ENCODE measurements around the gene CTNS.
A peak's percentile ranks its signal among the peaks of the same experiment; 100 is the strongest.

Gene CTNS

DNA sequence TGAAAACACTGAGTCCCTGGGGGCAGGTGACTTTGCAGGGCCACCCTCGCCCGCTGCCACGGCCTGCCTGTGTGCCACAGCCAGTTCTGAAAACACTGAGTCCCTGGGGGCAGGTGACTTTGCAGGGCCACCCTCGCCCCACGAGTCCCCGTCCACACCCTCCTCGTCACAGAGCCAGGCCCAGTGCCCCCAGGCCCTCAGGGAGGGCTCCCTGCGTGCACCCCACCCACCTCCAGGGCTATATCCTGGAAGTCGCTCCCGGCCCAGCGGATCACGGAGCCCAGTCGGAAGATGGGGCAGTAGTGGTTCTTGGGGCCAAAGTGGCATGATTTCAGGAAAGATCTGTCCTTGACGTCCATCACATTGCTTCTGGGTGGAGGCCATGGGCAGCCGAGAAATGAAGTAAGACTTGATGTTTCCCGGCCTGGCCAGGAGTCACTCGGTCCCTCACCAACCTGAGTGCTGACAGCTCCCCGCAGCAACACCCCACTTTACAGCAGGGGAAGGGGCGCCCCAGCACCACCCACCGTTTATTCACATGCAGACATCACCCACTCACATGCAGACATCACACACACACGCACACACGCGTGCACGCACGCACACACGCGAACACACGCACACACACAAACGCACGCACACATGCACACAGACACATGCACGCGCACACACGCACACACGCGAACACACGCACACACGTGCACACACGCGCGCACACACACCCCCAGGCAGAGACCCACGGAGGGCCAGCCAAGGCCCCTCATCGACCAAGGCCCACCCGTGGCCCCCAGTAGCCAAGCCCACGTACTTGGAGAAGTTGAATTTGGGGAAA lies 52.9 kb downstream of the CTNS start:
- H3K9me3 ChIP-seq (ENCODE audit: control insufficient read depth, insufficient read depth, low read depth, low read length), result no peaks in the 10 kb centered on the region
- no peak overlapping the region for H3K9ac ChIP-seq (ENCODE audit: low read length)
- H3K4me1 ChIP-seq (ENCODE audit: control insufficient read depth, insufficient read depth, low read length), result peaks cover 10% of the 10 kb centered on the region; the same call in 1 of the 2 replicates
- H3K27ac ChIP-seq (ENCODE audit: low read depth, low read length), result no peak overlapping the region
- no peak overlapping the region for H3K4me3 ChIP-seq (ENCODE audit: low read depth, low read length)
- peaks cover 12% of the 10 kb centered on the region; the same call in 1 of the 2 replicates for H3K27me3 ChIP-seq (ENCODE audit: control insufficient read depth, insufficient read depth, low read length)
- no peaks in the 10 kb centered on the region for H3K36me3 ChIP-seq (ENCODE audit: control insufficient read depth, insufficient read depth, low read length)

DNA sequence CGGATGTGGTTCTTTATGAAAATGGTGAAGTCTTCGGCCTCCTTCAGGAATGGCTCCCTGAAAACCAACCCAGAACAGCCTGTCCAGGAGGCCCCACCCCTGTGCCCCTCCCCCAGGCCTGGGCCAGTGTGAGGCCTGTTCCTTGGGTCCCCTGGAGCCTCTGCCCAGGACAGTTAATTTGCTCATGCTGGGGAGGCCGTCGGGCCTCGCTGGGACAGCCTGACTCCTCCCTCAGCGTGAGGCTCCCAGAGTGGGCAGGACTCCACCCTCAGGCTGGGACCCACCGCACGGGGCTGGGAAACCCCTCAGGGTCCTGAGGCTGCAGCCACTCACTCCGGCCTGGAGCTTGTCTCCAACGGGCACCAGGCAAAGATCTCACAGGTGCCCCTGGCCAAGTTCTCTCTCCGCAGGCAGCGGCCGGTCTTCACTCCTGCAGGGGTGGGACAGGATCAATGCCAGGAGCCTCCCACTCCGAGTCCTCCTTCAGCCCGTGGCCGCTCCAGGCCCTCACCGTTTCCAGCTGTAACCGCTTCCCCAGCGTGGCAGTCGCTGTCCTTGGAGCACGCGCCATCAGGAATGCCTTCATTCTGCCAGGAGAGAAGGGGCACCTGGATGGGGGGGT lies 53.6 kb downstream of the CTNS start:
- Histone ChIP-seq H3K9ac (ENCODE audit: low read length) (no peak overlapping the region), H3K9me3 (ENCODE audit: control insufficient read depth, insufficient read depth, low read depth, low read length) (no peaks in the 10 kb centered on the region), H3K4me3 (ENCODE audit: low read depth, low read length) (no peak overlapping the region), H3K27ac (ENCODE audit: low read depth, low read length) (no peak overlapping the region), H3K36me3 (ENCODE audit: control insufficient read depth, insufficient read depth, low read length) (no peaks in the 10 kb centered on the region), H3K4me1 (ENCODE audit: control insufficient read depth, insufficient read depth, low read length) (peaks cover 16% of the 10 kb centered on the region), H3K27me3 (ENCODE audit: control insufficient read depth, insufficient read depth, low read length) (peaks cover 17% of the 10 kb centered on the region)

DNA sequence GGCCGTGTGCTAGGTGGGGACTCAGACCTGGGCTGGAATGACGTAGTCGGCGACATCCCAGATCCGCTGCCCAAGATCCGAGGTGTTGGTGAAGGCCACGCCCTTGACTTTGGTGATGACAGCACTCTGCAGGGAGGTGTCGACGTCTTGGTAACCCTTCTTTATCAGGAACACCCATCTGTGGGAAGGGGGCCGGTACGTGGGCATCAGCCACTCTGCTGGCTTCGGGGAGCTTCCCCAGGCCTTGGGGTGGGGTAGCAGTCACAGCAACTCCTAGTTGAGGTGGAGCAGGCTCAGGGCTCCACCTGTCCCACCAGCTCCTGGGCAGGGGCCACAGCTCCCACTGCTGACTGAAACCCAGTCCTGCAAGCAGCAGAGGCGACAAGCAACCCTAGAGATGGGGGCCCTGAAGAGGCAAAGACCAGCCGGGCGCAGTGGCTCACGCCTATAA lies 55.1 kb downstream of the CTNS start:
- Histone ChIP-seq H3K4me1 (ENCODE audit: control insufficient read depth, insufficient read depth, low read length) (peaks cover 20% of the 10 kb centered on the region), H3K4me3 (ENCODE audit: low read depth, low read length) (no peak overlapping the region)

DNA sequence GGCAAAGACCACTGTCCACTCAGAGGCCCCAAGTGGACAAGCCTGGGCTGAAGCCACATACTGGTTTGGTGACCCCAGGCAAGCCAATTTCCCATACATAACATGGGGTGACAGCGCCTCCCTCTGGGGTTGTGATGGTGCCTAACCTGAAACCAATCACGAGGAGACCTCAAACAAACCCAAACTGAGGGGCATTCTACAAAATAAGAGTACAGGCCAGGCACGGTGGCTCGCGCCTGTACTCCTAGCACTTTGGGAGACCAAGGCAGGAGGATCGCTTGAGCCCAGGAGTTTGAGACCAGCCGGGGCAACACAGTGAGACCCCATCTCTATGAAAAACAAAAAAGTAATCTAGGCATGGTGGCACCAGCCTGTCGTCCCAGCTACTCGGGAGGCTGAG lies 55.8 kb downstream of the CTNS start:
- no peak overlapping the region for H3K27ac ChIP-seq (ENCODE audit: low read depth, low read length)

More for the DNA sequence above, 55.1 kb downstream of the CTNS start:
- Histone ChIP-seq H3K27me3 (ENCODE audit: control insufficient read depth, insufficient read depth, low read length) (peaks cover 30% of the 10 kb centered on the region), H3K9ac (ENCODE audit: low read length) (no peak overlapping the region), H3K9me3 (ENCODE audit: control insufficient read depth, insufficient read depth, low read depth, low read length) (no peaks in the 10 kb centered on the region), H3K36me3 (ENCODE audit: control insufficient read depth, insufficient read depth, low read length) (no peaks in the 10 kb centered on the region), H3K27ac (ENCODE audit: low read depth, low read length) (no peak overlapping the region)

DNA sequence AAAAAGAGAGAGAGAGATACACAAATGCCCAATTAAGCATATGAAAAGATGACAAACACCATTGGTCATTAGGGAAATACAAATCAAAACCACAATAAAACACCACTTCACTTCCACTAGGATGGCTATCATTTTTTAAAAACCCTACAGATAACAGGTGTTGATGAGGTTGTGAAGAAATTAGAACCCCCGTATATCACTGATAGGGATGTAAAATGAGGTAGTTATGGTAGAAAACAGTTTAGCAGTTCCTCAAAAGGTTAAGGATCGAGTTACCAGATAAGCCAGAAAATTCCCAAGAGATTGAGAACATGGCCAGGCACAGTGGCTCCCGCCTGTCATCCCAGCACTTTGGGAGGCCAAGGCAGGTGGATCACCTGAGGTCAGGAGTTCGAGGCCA lies 56.6 kb downstream of the CTNS start:
- Histone ChIP-seq H3K4me1 (ENCODE audit: control insufficient read depth, insufficient read depth, low read length) (peaks cover 17% of the 10 kb centered on the region), H3K36me3 (ENCODE audit: control insufficient read depth, insufficient read depth, low read length) (no peaks in the 10 kb centered on the region), H3K4me3 (ENCODE audit: low read depth, low read length) (no peak overlapping the region), H3K9ac (ENCODE audit: low read length) (no peak overlapping the region), H3K27ac (ENCODE audit: low read depth, low read length) (no peak overlapping the region), H3K27me3 (ENCODE audit: control insufficient read depth, insufficient read depth, low read length) (peaks cover 45% of the 10 kb centered on the region), H3K9me3 (ENCODE audit: control insufficient read depth, insufficient read depth, low read depth, low read length) (no peaks in the 10 kb centered on the region)

More for the DNA sequence above, 55.8 kb downstream of the CTNS start:
- Histone ChIP-seq H3K4me3 (ENCODE audit: low read depth, low read length) (no peak overlapping the region), H3K4me1 (ENCODE audit: control insufficient read depth, insufficient read depth, low read length) (peaks cover 20% of the 10 kb centered on the region), H3K36me3 (ENCODE audit: control insufficient read depth, insufficient read depth, low read length) (no peaks in the 10 kb centered on the region), H3K27me3 (ENCODE audit: control insufficient read depth, insufficient read depth, low read length) (peaks cover 37% of the 10 kb centered on the region), H3K9ac (ENCODE audit: low read length) (no peak overlapping the region), H3K9me3 (ENCODE audit: control insufficient read depth, insufficient read depth, low read depth, low read length) (no peaks in the 10 kb centered on the region)

DNA sequence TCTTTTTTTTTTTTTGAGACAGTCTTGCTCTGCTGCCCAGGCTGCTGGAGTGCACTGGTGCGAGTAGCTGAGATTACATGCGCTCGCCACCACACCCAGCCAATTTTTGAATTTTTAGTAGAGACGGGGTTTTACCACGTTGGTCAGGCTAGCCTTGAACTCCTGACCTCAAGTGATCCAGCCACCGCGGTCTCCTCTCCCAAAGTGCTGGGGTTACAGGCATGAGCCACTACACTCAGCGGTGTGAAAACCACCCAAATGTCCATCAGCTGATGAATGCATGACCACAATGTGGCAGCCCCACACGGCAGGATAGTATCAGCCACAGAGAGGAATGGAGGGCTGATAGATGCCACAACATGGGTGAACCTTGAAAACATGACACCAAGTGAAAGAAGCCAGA lies 57.3 kb downstream of the CTNS start:
- H3K9ac ChIP-seq (ENCODE audit: low read length), result no peak overlapping the region
- H3K4me3 ChIP-seq (ENCODE audit: low read depth, low read length), result no peak overlapping the region
- H3K27me3 ChIP-seq (ENCODE audit: control insufficient read depth, insufficient read depth, low read length), result peaks cover 50% of the 10 kb centered on the region
- H3K36me3 ChIP-seq (ENCODE audit: control insufficient read depth, insufficient read depth, low read length), result no peaks in the 10 kb centered on the region
- H3K27ac ChIP-seq (ENCODE audit: low read depth, low read length), result no peak overlapping the region
- no peaks in the 10 kb centered on the region; the same call in 1 of the 2 replicates for H3K9me3 ChIP-seq (ENCODE audit: control insufficient read depth, insufficient read depth, low read depth, low read length)
- H3K4me1 ChIP-seq (ENCODE audit: control insufficient read depth, insufficient read depth, low read length), result peaks cover 14% of the 10 kb centered on the region

DNA sequence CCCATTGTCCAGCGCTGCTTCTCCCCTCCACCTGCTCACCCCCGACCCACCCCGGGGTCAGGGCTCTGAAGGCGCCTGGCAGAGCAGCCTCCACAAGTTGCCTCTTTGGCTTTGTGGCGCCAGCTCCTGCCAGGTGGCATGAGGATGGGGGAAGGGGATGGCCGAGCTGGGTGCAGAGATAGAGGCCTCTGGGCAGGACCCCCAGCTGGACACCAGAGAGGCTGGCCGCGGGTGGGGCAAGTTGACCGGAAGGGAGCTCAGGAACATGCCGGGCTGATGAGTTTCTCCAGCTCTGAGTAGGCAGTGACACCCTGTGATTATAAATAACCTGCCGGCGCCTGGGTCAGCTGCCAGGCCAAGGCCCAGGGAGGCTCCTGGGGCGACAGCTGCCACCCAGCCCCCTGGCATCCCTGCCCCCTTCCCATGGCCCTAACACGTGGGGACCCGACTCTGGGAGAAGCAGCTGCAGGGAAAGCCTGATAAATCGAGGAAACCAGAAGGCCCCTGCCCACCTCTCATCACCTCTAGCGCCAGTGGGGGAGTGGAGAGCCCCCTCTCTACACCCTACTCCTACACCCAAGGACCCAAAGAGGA lies 58.7 kb downstream of the CTNS start:
- Histone ChIP-seq H3K4me1 (ENCODE audit: control insufficient read depth, insufficient read depth, low read length) (peaks cover 10% of the 10 kb centered on the region), H3K4me3 (ENCODE audit: low read depth, low read length) (peak overlapping the region; percentile 75), H3K36me3 (ENCODE audit: control insufficient read depth, insufficient read depth, low read length) (no peaks in the 10 kb centered on the region), H3K27me3 (ENCODE audit: control insufficient read depth, insufficient read depth, low read length) (peaks cover 50% of the 10 kb centered on the region), H3K27ac (ENCODE audit: low read depth, low read length) (no peak overlapping the region), H3K9ac (ENCODE audit: low read length) (no peak overlapping the region), H3K9me3 (ENCODE audit: control insufficient read depth, insufficient read depth, low read depth, low read length) (no peaks in the 10 kb centered on the region; the same call in 1 of the 2 replicates)

DNA sequence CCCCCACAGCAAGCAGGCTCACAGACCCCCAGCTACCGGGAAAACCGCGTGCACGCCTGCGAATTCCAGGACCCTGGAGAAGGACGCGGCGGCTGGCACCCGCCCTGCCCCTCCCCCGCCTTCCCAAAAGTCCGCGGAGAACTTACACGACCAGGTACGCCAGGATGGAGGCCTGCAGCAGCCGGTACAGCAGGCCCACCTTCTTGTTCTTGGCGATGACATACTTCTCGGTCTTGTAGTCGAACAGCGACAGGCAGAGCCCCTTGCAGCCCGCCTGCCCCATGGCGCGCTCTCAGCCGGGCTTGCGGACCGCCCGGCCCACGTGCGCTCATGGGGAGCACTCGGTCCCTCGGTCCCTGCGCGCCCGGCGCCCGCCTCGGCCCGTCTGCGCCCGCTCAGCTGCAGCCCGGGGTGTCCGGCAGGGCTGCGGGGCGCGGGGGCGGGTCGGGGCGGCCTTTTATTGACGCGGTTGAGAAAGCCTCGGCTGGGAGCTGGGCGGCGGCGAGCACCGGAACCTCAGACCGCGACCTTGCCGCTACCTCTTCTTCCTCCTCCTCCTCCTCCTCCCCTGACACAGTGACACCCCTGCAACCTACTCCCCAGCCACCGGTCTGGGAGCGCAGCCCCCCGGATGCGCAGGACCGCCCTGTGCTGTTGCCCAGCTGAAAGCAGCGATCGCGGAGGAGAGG lies 59.3 kb downstream of the CTNS start, which contains the start of gene P2RX5:
P2RX5 (minus strand) TSS at position 433 of the 689 bp plus-strand sequence; CDS start at position 283, 150 bp downstream.
- peak within 1 kb of the TSS; percentile 75 for H3K4me3 ChIP-seq (ENCODE audit: low read depth, low read length)
- H3K9ac ChIP-seq (ENCODE audit: low read length), result no peak within 1 kb of the TSS
- peaks cover 10% of the 10 kb centered on the region for H3K4me1 ChIP-seq (ENCODE audit: control insufficient read depth, insufficient read depth, low read length)
- H3K27ac ChIP-seq (ENCODE audit: low read depth, low read length), result no peak within 1 kb of the TSS
- peaks cover 50% of the 10 kb centered on the region for H3K27me3 ChIP-seq (ENCODE audit: control insufficient read depth, insufficient read depth, low read length)
- H3K9me3 ChIP-seq (ENCODE audit: control insufficient read depth, insufficient read depth, low read depth, low read length), result no peaks in the 10 kb centered on the region; the same call in 1 of the 2 replicates
- H3K36me3 ChIP-seq (ENCODE audit: control insufficient read depth, insufficient read depth, low read length), result no peaks in the 10 kb centered on the region

DNA sequence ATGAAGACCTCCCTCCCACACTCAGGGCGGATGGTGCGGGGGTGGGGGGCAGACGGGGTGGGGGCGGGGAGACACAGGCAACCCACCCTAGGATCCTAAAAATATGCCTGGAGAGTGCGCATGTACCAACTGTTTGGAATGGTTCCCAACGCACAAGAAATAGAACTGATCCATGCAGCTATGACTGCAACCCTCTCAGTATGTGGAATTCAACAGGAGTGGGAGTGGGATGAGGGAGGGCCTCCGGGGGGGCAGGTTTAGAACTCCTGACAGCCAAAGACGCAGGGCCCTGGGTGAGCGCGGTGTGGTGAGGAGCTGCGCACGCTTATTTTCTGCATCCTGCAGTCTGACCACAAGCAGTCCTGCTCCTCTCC lies 60.5 kb downstream of the CTNS start:
- Histone ChIP-seq H3K27me3 (ENCODE audit: control insufficient read depth, insufficient read depth, low read length) (peaks cover 50% of the 10 kb centered on the region), H3K4me1 (ENCODE audit: control insufficient read depth, insufficient read depth, low read length) (peaks cover 10% of the 10 kb centered on the region), H3K4me3 (ENCODE audit: low read depth, low read length) (no peak overlapping the region), H3K27ac (ENCODE audit: low read depth, low read length) (no peak overlapping the region), H3K36me3 (ENCODE audit: control insufficient read depth, insufficient read depth, low read length) (no peaks in the 10 kb centered on the region), H3K9me3 (ENCODE audit: control insufficient read depth, insufficient read depth, low read depth, low read length) (no peaks in the 10 kb centered on the region; the same call in 1 of the 2 replicates), H3K9ac (ENCODE audit: low read length) (no peak overlapping the region)

DNA sequence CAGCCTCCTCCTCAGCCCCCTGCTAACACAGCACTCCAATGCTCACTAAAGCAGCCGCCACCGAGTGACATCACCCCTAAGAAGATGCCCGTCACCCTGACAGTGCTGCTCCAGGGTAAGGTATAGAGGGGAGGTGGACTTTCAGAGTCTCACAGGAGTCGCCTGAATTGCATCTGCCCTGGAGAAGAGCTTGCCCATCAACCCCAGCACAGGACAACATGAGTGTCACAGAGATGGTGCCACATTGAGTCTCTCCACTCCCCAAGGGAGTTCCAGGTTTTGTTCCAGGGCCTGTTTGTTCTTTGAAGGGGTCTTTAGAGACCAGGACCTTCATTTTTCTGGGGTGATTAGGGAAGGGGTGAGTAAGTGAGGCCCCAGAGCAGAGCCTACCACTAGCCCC lies 61.6 kb downstream of the CTNS start:
- H3K4me1 ChIP-seq (ENCODE audit: control insufficient read depth, insufficient read depth, low read length), result peaks cover 10% of the 10 kb centered on the region
- H3K27ac ChIP-seq (ENCODE audit: low read depth, low read length), result no peak overlapping the region

More for the DNA sequence above, 61.6 kb downstream of the CTNS start:
- Histone ChIP-seq H3K36me3 (ENCODE audit: control insufficient read depth, insufficient read depth, low read length) (no peaks in the 10 kb centered on the region), H3K27me3 (ENCODE audit: control insufficient read depth, insufficient read depth, low read length) (peaks cover 50% of the 10 kb centered on the region), H3K9me3 (ENCODE audit: control insufficient read depth, insufficient read depth, low read depth, low read length) (no peaks in the 10 kb centered on the region; the same call in 1 of the 2 replicates), H3K9ac (ENCODE audit: low read length) (no peak overlapping the region), H3K4me3 (ENCODE audit: low read depth, low read length) (no peak overlapping the region)
